ENCODE data around the gene SORBS2. TPM values are rescaled to one million over a fixed set of nuclear protein-coding genes. Genes with fewer than 3 reads are reported as not detected.

Gene SORBS2
- total and polyA plus RNA-seq, 9 donors: 17.4 to 204 (median 32.7) TPM

- H3K4me1 ChIP-seq (ENCODE audit: insufficient read depth): peaks cover 5% of the 10 kb centered on the region
- H3K36me3 ChIP-seq: no peaks in the 10 kb centered on the region
- TF ChIP-seq EP300 (IDR thresholded peaks at IDR 0.05) (no peak), CTCF (IDR thresholded peaks at IDR 0.05) (no peak), POLR2A (IDR thresholded peaks at IDR 0.05) (no peak)
- no peaks in the 10 kb centered on the region for H3K27me3 ChIP-seq
- intact Hi-C loops (cut with DNase I): loop anchor here in 1 of 4 donors (10.0 kb wide), 1 partner anchor 86 kb away; no protein-coding TSS in a partner anchor
- no peak overlapping the region for H3K4me3 ChIP-seq
- 26 to 46% (median 35%) methylated on average over 4 of the region's 4 CpGs for WGBS, 3 donors
- DNase-seq: peak in 1 of 5 donors; percentile 45
- no peak overlapping the region for H3K27ac ChIP-seq
- H3K9me3 ChIP-seq: no peaks in the 10 kb centered on the region
These were observed 81.6 kb downstream of the SORBS2 start for GRCh38 chr4:185730387-185730786.

- peaks cover 6% of the 10 kb centered on the region for H3K4me1 ChIP-seq (ENCODE audit: insufficient read depth)
These were observed 82.6 kb downstream of the SORBS2 start for GRCh38 chr4:185729391-185729804.

GRCh38 chr4:185728893-185729292, 83.1 kb downstream of the SORBS2 start:
- H3K36me3 ChIP-seq: no peaks in the 10 kb centered on the region
- H3K27ac ChIP-seq: peak overlapping the region in 1 of 2 donors; percentile 27
- H3K9me3 ChIP-seq: no peaks in the 10 kb centered on the region
- no peaks in the 10 kb centered on the region for H3K27me3 ChIP-seq
- H3K4me3 ChIP-seq: no peak overlapping the region
- TF ChIP-seq CTCF (IDR thresholded peaks at IDR 0.05) (no peak), POLR2A (IDR thresholded peaks at IDR 0.05) (no peak), EP300 (IDR thresholded peaks at IDR 0.05) (no peak)
- intact Hi-C loops (cut with DNase I): no loop called here
- WGBS, 3 donors: 90 to 93% (median 92%) methylated on average over 2 of the region's 2 CpGs
- DNase-seq: no peak
- H3K4me1 ChIP-seq (ENCODE audit: insufficient read depth): peaks cover 8% of the 10 kb centered on the region

More at GRCh38 chr4:185729391-185729804, 82.6 kb downstream of the SORBS2 start:
- TF ChIP-seq POLR2A (IDR thresholded peaks at IDR 0.05) (no peak), CTCF (IDR thresholded peaks at IDR 0.05) (no peak)
- Histone ChIP-seq H3K4me3 (no peak overlapping the region), H3K27ac (peak overlapping the region in 1 of 2 donors; percentile 27), H3K36me3 (no peaks in the 10 kb centered on the region), H3K9me3 (no peaks in the 10 kb centered on the region), H3K27me3 (no peaks in the 10 kb centered on the region)
- DNase-seq: no peak
- intact Hi-C loops (cut with DNase I): no loop called here
- 44 to 54% (median 53%) methylated on average over 4 of the region's 4 CpGs for WGBS, 3 donors

DNA sequence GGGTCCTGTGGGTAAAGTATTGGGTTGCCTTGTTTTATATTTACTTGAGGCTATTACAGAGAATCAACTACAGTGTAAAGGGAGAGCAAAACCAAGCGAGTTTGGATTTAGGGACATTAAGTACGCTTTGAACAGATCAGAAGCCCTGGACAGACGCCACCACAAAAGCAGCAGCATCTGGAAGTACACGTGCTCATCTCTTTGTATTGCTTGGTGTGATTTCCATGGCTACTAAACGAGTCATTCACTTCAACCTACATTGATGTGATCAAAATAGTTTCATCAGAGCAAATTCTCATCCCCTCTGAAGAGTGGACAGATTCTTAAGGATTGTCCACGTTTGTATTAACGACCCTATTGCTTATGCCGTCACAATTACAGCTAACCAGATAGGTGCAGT, 85.1 kb downstream of the SORBS2 start:
- Histone ChIP-seq H3K27ac (no peak overlapping the region), H3K36me3 (no peaks in the 10 kb centered on the region), H3K27me3 (no peaks in the 10 kb centered on the region), H3K4me1 (ENCODE audit: insufficient read depth) (peaks cover 10% of the 10 kb centered on the region), H3K9me3 (no peaks in the 10 kb centered on the region), H3K4me3 (no peak overlapping the region)
- DNase-seq: peak in 2 of 5 donors; percentile 45 to 59
- WGBS, 3 donors: 38 to 43% (median 42%) methylated on average over 8 of the region's 8 CpGs
- TF ChIP-seq EP300 (IDR thresholded peaks at IDR 0.05): no peak
- no peak for TF ChIP-seq POLR2A (IDR thresholded peaks at IDR 0.05)
- intact Hi-C loops (cut with DNase I): no loop called here

DNA sequence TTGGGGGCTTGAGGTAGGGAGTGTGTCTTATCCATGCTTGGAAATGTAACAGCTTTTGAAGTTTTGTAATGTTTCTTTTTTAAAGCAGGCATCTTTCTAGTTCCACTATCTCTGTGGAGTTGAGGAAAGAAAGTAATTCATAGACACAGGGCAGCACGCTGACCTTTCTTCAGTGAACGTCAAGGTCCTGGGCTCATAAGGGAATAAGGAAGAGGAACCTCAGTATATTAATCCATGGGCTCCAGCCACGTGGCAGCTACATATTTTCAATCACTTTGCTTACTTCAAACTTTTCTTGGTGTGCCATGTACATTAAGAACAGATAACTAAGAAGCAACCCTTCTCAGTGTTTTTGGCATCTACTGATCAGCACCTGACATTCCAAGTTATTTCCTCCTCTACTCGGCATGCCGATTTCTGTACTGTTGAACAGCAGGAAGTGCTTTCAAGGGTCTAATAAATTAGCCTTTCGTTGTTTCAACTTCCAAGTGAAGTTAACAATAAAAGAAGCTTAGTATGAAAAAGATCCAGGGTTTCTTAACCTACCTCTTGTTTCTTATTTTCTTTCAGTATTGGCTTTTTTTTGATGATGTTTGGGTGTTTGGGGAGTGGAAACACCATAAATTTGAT, 88.2 kb downstream of the SORBS2 start:
- DNase-seq: peak in 1 of 5 donors; percentile 43
- intact Hi-C loops (cut with DNase I): no loop called here
- Histone ChIP-seq H3K4me3 (no peak overlapping the region), H3K36me3 (no peaks in the 10 kb centered on the region), H3K27me3 (no peaks in the 10 kb centered on the region), H3K4me1 (ENCODE audit: insufficient read depth) (peaks cover 13% of the 10 kb centered on the region), H3K9me3 (no peaks in the 10 kb centered on the region), H3K27ac (peak overlapping the region in 1 of 2 donors; percentile 51)
- TF ChIP-seq EP300 (IDR thresholded peaks at IDR 0.05) (no peak), CTCF (IDR thresholded peaks at IDR 0.05) (no peak), POLR2A (IDR thresholded peaks at IDR 0.05) (no peak)
- 4 to 6% (median 4%) methylated on average over 6 of the region's 6 CpGs for WGBS, 3 donors
